Bladder microvascular endothelial cell (primary cell): Measurements from ENCODE around the gene MPZL2. TPM values are rescaled to one million over a fixed set of nuclear protein-coding genes. Genes with fewer than 3 reads are reported as not detected.

ENCODE experiments used
- total RNA-seq: library from RNA; depleted of rRNA; stranded (reverse); fragments of >200 nt; gene quantifications from 2 replicates; pipeline ENCODE4 v1.2.3, GENCODE V29; 2014

Gene MPZL2
- total RNA-seq, result 41.0 and 78.2 TPM in 2 replicates

GRCh38 chr11:118263695-118264568 is at the start of gene MPZL2:
Gene MPZL2 (minus strand): TSS chr11:118264297. CDS start chr11:118264153, 144 bp downstream.

GRCh38 chr11:118304568-118305248 is 40.6 kb upstream of the MPZL2 start, which contains the start of gene CD3E:
Gene CD3E (plus strand): TSS chr11:118304730. CDS start chr11:118304953, 223 bp downstream.

GRCh38 chr11:118251858-118252652 is 12.0 kb downstream of the MPZL2 start, which contains the start of gene MPZL3:
Gene MPZL3 (minus strand): TSS chr11:118252365. CDS start chr11:118252294, 71 bp downstream.

GRCh38 chr11:118224511-118225188 is 39.4 kb downstream of the MPZL2 start, which contains the start of gene JAML:
Gene JAML (minus strand): TSS chr11:118225011. CDS start chr11:118214866, 10,145 bp downstream.

Other genes with a start within 250 kb of the MPZL2 start
- not detected in 2 replicates for gene TMPRSS4, start 187.2 kb downstream of the MPZL2 start, total RNA-seq
- gene SMIM35, start 177.3 kb downstream of the MPZL2 start, total RNA-seq, result not detected in 2 replicates
- under 0.01 and 0.06 TPM in 2 replicates for gene SCN4B, start 111.5 kb downstream of the MPZL2 start, total RNA-seq
- gene SCN2B, start 87.7 kb downstream of the MPZL2 start, total RNA-seq, result not detected in 2 replicates
- 0.19 TPM in 1 of 2 replicates, not detected in the other for gene JAML, start 39.3 kb downstream of the MPZL2 start, total RNA-seq
- gene MPZL3, start 11.9 kb downstream of the MPZL2 start, total RNA-seq, result 5.1 and 6.0 TPM in 2 replicates
- gene CD3E, start 40.4 kb upstream of the MPZL2 start, total RNA-seq, result not detected in 2 replicates
- not detected in 2 replicates for gene CD3D, start 78.4 kb upstream of the MPZL2 start, total RNA-seq
- gene CD3G, start 80.0 kb upstream of the MPZL2 start, total RNA-seq, result not detected in 2 replicates
- gene UBE4A, start 95.3 kb upstream of the MPZL2 start, total RNA-seq, result 18.9 and 31.7 TPM in 2 replicates
- 86.7 and 87.1 TPM in 2 replicates for gene ATP5MG, start 137.3 kb upstream of the MPZL2 start, total RNA-seq
- gene KMT2A, start 172.2 kb upstream of the MPZL2 start, total RNA-seq, result 19.1 and 53.6 TPM in 2 replicates